Transverse colon (tissue), 4 donors: ENCODE results near the gene MGAT2. TPM values are rescaled to one million over a fixed set of nuclear protein-coding genes. Genes with fewer than 3 reads are reported as not detected.
"Not testable (repeated sequence)": the region's sequence is repeated elsewhere in the genome, so short reads cannot be mapped to it uniquely, and the experiment has no call there.

ENCODE experiments used
- DNase-seq: peaks from one replicate; pipeline ENCODE4 v3.0.0-alpha.2; 2019
- H3K27ac ChIP-seq, 4 donors: fragments of 200-600 bp; sonication (generic); 2 replicates each; pipeline ENCODE4 v1.5.1; 2016 to 2018; ENCODE audit warnings: inconsistent platforms in 4 of 4
- H3K27me3 ChIP-seq: fragments of 200-600 bp; sonication (generic); 2 replicates; pipeline ENCODE4 v1.5.1; 2017; ENCODE audit warnings: inconsistent platforms
- H3K36me3 ChIP-seq, 4 donors: fragments of 200-600 bp; sonication (generic); 2 replicates each; pipeline ENCODE4 v1.5.1; 2017 to 2019; ENCODE audit warnings: inconsistent platforms in 4 of 4
- H3K4me1 ChIP-seq, 4 donors: fragments of 200-600 bp; sonication (generic); 2 replicates each; pipeline ENCODE4 v1.5.1; 2017 to 2020; ENCODE audit warnings: inconsistent platforms in 4 of 4
- H3K4me3 ChIP-seq, 4 donors: fragments of 200-600 bp; sonication (generic); 1 replicate in 1 of 4; 2 replicates in 3 of 4; pipeline versions ENCODE4 v1.5.1 to v1.6.1; 2017 to 2019; ENCODE audit warnings: inconsistent platforms in 4 of 4
- H3K9me3 ChIP-seq, 2 donors: fragments of 200-600 bp; sonication (generic); 2 replicates each; pipeline ENCODE4 v1.5.1; 2017 to 2019; ENCODE audit warnings: inconsistent platforms in 2 of 2
- EP300 ChIP-seq: sonication (generic); formaldehyde crosslinking; IDR thresholded peaks from one replicate; pipeline ENCODE4 v1.6.1; 2017; ENCODE audit warnings: antibody characterized with exemption, low read depth
- POLR2A ChIP-seq: fragments of 450-650 bp; IDR thresholded peaks from one replicate; pipeline ENCODE4 v1.6.1; 2016; ENCODE audit warnings: antibody characterized with exemption, mild to moderate bottlenecking, moderate library complexity
- POLR2AphosphoS5 ChIP-seq, 3 donors: sonication (generic); formaldehyde crosslinking; IDR thresholded peaks; one replicate each; pipeline ENCODE4 v1.6.1; 2016; ENCODE audit warnings: antibody characterized with exemption in 3 of 3
- WGBS, 2 donors: methylation state at CpG; one replicate each; pipeline ENCODE4 v1.1.5; 2018; ENCODE audit warnings: low coverage in 1 of 2; 5-methylcytosine and 5-hydroxymethylcytosine counted together
- in situ Hi-C, 4 donors: fragments of 200-750 bp; cut with MboI; loops; one replicate each; pipeline versions ENCODE4 v1.15.0 to v1.15.1; 2017; ENCODE audit warnings: low sequenced_read_pairs in 3 of 4, low pct_ligation_motif_present in 1 of 4, low pct_unique_long_range_greater_than_20kb in 1 of 4
- intact Hi-C: fragments of 100-400 bp; cut with DNase I; formaldehyde crosslinking; loops from one replicate; pipeline ENCODE4 v1.15.1; 2023; ENCODE audit warnings: low total_unique reads
- total RNA-seq, 4 donors: library from RNA; depleted of rRNA; stranded (reverse); fragments of >200 nt; gene quantifications; one replicate each; pipeline ENCODE4 v1.1.0, GENCODE V29; 2016
- TF ChIP-seq, protein P1 (sequence below), 5 experiments: fragments of 200-600 bp in 3 of 5; fragments of 450-650 bp in 2 of 5; sonication (generic) in 3 of 5; IDR thresholded peaks; 1 replicate in 2 of 5; 2 replicates in 3 of 5; pipeline ENCODE4 v1.5.1; 2016 to 2017; ENCODE audit warnings: antibody characterized with exemption in 5 of 5, inconsistent platforms in 3 of 5, mild to moderate bottlenecking in 2 of 5, moderate library complexity in 1 of 5

MGAT2 gene
- total RNA-seq, 4 donors from 2014 or later: 24.3 to 62.3 (median 49.2) TPM

DNA sequence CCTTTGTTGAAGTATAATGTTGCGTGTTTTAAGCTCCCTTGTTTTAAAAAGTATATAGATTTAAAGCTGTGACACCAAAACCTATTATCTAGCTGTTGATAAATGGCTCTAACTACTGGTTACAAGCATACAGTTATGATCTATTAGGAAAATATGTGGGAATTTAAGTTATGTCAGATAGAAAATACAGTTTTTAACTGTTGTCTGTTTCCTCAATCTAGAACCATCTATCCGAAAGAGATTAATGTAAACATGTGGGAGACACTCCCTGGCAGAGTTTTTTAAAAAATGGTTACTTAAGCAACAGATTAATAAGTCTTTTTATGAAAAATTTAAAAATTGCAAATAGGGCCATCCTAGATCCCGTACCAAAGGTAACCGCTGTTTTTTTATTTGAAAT is 8.3 kb upstream of the MGAT2 start:
- Histone ChIP-seq H3K4me3 (no peak overlapping the region), H3K27me3 (no peaks in the 10 kb centered on the region), H3K27ac (no peak overlapping the region), H3K4me1 (no peaks in the 10 kb centered on the region), H3K36me3 (peaks cover 0 to 5% (median 0%) of the 10 kb centered on the region in 4 donors), H3K9me3 (no peaks in the 10 kb centered on the region)
- in situ Hi-C loops (no loop called here), intact Hi-C loops (no loop called here)
- TF ChIP-seq POLR2A (no peak), POLR2AphosphoS5 (IDR thresholded peaks at IDR 0.05) (no peak), EP300 (no peak)
- TF ChIP-seq, protein P1, sequence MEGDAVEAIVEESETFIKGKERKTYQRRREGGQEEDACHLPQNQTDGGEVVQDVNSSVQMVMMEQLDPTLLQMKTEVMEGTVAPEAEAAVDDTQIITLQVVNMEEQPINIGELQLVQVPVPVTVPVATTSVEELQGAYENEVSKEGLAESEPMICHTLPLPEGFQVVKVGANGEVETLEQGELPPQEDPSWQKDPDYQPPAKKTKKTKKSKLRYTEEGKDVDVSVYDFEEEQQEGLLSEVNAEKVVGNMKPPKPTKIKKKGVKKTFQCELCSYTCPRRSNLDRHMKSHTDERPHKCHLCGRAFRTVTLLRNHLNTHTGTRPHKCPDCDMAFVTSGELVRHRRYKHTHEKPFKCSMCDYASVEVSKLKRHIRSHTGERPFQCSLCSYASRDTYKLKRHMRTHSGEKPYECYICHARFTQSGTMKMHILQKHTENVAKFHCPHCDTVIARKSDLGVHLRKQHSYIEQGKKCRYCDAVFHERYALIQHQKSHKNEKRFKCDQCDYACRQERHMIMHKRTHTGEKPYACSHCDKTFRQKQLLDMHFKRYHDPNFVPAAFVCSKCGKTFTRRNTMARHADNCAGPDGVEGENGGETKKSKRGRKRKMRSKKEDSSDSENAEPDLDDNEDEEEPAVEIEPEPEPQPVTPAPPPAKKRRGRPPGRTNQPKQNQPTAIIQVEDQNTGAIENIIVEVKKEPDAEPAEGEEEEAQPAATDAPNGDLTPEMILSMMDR (IDR thresholded peaks at IDR 0.05): no peak
- DNase-seq: no peak
- 86 to 92% methylated on average over 4 of the region's 4 CpGs for WGBS, 2 donors

DNA sequence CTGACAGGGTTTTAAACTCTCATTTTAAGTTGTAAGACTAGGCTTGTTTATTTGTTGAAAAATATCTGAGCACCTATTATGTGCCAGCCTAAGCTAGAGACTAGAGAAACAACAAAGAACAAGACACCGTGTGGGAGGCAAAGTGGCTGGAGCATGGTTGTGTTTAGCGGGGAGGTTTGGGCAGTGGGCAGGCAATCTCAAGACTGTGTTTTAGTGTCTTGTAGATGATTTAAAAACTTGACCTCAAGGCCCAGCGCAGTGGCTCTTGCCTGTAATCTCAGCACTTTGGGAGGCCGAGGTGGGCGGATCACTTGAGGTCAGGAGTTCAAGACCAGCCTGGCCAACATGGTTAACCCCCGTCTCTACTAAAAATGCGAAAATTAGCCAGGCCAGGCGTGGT is 7.9 kb upstream of the MGAT2 start:
- DNase-seq: no peak
- no peak overlapping the region for H3K27ac ChIP-seq
- no peaks in the 10 kb centered on the region for H3K9me3 ChIP-seq
- peaks cover 0 to 5% (median 0%) of the 10 kb centered on the region in 4 donors for H3K36me3 ChIP-seq
- WGBS, 2 donors: 90% methylated on average over 8 of the region's 8 CpGs; no CpG with 5 or more reads in 1 of the 2 donors
- H3K4me3 ChIP-seq: no peak overlapping the region
- TF ChIP-seq POLR2AphosphoS5 (IDR thresholded peaks at IDR 0.05) (no peak), EP300 (no peak)
- peaks cover 0 to 2% (median 0%) of the 10 kb centered on the region in 4 donors for H3K4me1 ChIP-seq
- intact Hi-C loops: no loop called here
- in situ Hi-C loops: no loop called here
- H3K27me3 ChIP-seq: no peaks in the 10 kb centered on the region

DNA sequence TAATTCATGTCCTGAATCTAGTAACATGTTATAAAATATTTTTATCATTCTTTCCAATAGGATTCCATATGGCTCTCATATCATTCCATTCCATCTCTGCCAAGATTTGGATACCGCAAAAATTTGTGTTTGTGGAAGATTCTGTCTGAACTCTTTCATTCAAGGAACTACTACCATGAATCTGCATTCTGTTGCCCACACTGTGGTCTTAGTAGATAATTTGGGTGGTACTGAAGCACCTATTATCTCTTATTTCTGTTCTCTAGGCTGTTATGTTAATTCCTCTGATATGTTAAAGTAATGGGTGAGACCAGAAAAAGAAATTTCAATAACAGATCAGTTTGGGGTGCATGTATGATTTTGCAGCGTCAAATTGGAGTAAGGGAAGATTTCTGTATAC is 6.4 kb upstream of the MGAT2 start:
- Histone ChIP-seq H3K9me3 (no peaks in the 10 kb centered on the region), H3K4me3 (no peak overlapping the region), H3K4me1 (peaks cover 0 to 16% (median 3%) of the 10 kb centered on the region in 4 donors), H3K36me3 (peaks cover 0 to 14% (median 3%) of the 10 kb centered on the region in 4 donors), H3K27ac (no peak overlapping the region), H3K27me3 (no peaks in the 10 kb centered on the region)
- TF ChIP-seq POLR2AphosphoS5 (IDR thresholded peaks at IDR 0.05) (no peak), EP300 (no peak), POLR2A (no peak)
- TF ChIP-seq, protein P1 (IDR thresholded peaks at IDR 0.05): no peak
- WGBS, 2 donors: 96 to 100% methylated on average over 2 of the region's 2 CpGs
- DNase-seq: no peak
- intact Hi-C loops: no loop called here
- in situ Hi-C loops: no loop called here

DNA sequence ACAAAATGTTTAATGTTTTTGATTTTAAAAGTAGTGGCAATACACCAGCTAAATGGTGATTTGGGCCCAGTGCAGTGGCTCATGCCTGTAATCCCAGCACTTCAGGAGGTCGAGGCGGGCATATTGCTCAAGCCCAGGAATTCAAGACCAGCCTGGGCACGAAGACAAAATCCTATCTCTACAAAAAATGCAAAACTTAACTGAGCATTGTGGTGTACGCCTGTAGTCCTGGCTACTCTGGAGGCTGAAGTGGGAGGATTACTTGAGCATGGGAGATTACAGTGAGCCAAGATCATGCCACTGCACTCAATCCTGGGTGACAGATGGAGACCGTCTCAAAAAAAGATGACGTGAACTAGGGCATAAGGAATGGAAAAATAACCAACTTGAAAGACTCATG is 4.8 kb upstream of the MGAT2 start:
- in situ Hi-C loops (no loop called here), intact Hi-C loops (no loop called here)
- Histone ChIP-seq H3K4me3 (no peak overlapping the region), H3K27ac (no peak overlapping the region), H3K4me1 (peaks cover 0 to 22% (median 8%) of the 10 kb centered on the region in 4 donors), H3K9me3 (no peaks in the 10 kb centered on the region), H3K36me3 (peaks cover 0 to 14% (median 3%) of the 10 kb centered on the region in 4 donors), H3K27me3 (no peaks in the 10 kb centered on the region)
- WGBS, 2 donors: 97 to 100% methylated on average over 2 to 6 of the region's 6 CpGs
- no peak for DNase-seq
- TF ChIP-seq POLR2AphosphoS5 (IDR thresholded peaks at IDR 0.05) (no peak), EP300 (no peak), POLR2A (no peak)
- TF ChIP-seq, protein P1 (IDR thresholded peaks at IDR 0.05): no peak

DNA sequence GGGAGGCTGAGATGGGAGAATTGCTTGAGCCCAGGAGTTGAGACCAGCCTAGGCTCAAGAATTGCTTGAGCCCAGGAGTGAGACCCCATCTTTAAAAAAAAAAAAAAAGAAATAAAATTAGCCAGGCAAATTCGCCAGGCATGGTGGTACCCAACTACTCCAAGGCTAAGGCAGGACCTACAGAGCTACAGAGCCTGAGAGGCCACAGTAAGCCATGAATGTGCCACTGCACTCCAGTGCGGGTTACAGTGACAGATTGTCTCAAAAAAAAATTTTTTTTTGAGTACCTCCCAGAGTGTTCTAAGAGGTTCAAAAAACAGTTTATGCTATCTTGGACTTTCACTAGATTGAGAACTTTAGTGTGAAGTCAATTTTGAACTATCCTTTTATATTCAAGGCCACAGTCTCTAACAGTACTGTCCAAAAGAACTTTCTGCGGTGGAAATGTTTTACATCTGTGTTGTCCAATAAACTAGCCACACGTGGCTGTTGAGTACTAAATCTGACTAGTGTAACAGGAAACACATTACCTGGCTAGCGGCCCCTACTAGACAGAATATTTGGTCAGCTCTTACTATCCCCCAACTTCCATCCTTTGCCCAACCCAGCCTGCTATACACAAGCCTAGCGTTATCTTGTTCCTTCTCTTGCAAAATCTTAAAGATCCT is 2.6 kb upstream of the MGAT2 start:
- peaks cover 5 to 37% (median 24%) of the 10 kb centered on the region in 4 donors for H3K4me1 ChIP-seq
- no peak overlapping the region for H3K27ac ChIP-seq
- peaks cover 0 to 14% (median 3%) of the 10 kb centered on the region in 4 donors for H3K36me3 ChIP-seq
- TF ChIP-seq, protein P1 (IDR thresholded peaks at IDR 0.05): no peak
- no peak for TF ChIP-seq EP300
- no peak for TF ChIP-seq POLR2AphosphoS5 (IDR thresholded peaks at IDR 0.05)
- no peak for TF ChIP-seq POLR2A
- H3K4me3 ChIP-seq: no peak overlapping the region
- no peaks in the 10 kb centered on the region for H3K9me3 ChIP-seq
- intact Hi-C loops (no loop called here), in situ Hi-C loops (no loop called here)
- no peak for DNase-seq
- 76% methylated on average over 4 to 6 of the region's 6 CpGs for WGBS, 2 donors
- H3K27me3 ChIP-seq: no peaks in the 10 kb centered on the region

GRCh38 chr14:49619273-49619672 is 1.3 kb upstream of the MGAT2 start:
- intact Hi-C loops, in situ Hi-C loops, H3K9me3 ChIP-seq, H3K27me3 ChIP-seq: not testable (repeated sequence)
- peak; percentile 25 for DNase-seq
- peak overlapping the region; percentile 95 to 99 (median 96) for H3K27ac ChIP-seq
- H3K4me3 ChIP-seq: peak overlapping the region; percentile 79 to 99 (median 90)
- 29 to 41% methylated on average over 6 to 19 of the region's 19 CpGs for WGBS, 2 donors
- peaks cover 5 to 50% (median 37%) of the 10 kb centered on the region in 4 donors for H3K4me1 ChIP-seq
- peaks cover 0 to 12% (median 3%) of the 10 kb centered on the region in 4 donors for H3K36me3 ChIP-seq
